HEK293T (cell line): ENCODE data around the gene BRF1.

Source experiments
- ARNT ChIP-seq: fragments of 450-650 bp; IDR thresholded peaks from 2 replicates; pipeline ENCODE4 v1.6.1; 2017; ENCODE audit warnings: mild to moderate bottlenecking
- BHLHE40 ChIP-seq: fragments of 450-650 bp; IDR thresholded peaks from 2 replicates; pipeline ENCODE4 v1.6.1; 2016; ENCODE audit warnings: mild to moderate bottlenecking, moderate library complexity, borderline replicate concordance
- NFRKB ChIP-seq: fragments of 450-650 bp; IDR thresholded peaks from 2 replicates; pipeline ENCODE4 v1.6.1; 2016; ENCODE audit warnings: mild to moderate bottlenecking, moderate library complexity
- TARDBP ChIP-seq: fragments of 450-650 bp; IDR thresholded peaks from 2 replicates; pipeline ENCODE4 v1.6.1; 2016

DNA sequence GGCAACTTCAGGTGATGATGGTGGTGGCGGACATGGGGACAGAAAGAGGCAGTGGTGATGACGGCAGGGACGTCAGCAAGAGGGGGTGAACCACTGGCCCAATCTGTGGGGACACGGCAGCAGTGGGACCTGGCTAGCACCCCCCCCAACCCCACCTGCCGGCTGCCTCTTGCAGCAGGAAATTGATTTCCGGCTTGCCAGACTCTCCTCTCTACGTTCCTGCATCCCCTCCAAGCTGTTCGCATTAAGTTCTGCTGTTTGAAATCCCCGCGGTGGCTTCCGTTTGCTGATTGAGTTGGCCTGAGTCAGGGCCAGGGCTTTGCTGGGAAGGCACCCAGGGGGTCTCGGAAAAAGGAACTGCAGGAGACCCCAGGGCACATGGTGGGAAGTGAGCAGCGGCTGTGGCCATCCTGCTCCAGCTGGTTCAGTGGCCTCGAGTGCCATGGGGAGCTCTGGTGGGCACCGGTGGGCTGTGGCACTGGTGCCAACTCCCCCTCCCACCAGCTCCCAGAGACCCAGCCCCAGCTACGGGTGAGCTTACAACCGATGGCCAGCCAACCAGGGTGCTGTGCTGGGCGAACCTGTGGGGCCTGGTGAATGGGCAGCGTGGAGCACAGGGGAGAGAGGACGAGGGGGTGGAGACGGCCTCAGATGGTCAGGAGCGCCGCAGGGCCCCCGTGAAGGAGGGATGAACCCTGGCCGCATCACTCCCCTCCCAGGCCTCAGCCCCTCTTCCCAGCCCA lies 105.1 kb downstream of the BRF1 start:
- TF ChIP-seq BHLHE40 = no peak
- no peak for TF ChIP-seq TARDBP
- TF ChIP-seq ARNT = no peak
- TF ChIP-seq NFRKB = no peak
